ENCODE data around the gene CD68. TPM values are rescaled to one million over a fixed set of nuclear protein-coding genes. Genes with fewer than 3 reads are reported as not detected.

CD68 gene
- polyA plus RNA-seq (2012; ENCODE audit: insufficient read length, low read depth) = 56.0 TPM

- TF ChIP-seq POLR2AphosphoS5 (IDR thresholded peaks at IDR 0.05; ENCODE audit: low read depth, low read length) = peak; percentile 100
- peak; percentile 30; the same call in 1 of the 2 replicates for TF ChIP-seq TAF1 (IDR thresholded peaks at IDR 0.05; ENCODE audit: borderline replicate concordance, insufficient read depth, low read length)
- TF ChIP-seq SIN3A (IDR thresholded peaks at IDR 0.05; ENCODE audit: borderline replicate concordance, insufficient read depth, low read length) = peak; percentile 100
- TF ChIP-seq FOXP2 (optimal IDR thresholded peaks at IDR 0.05; ENCODE audit: borderline replicate concordance, extremely low read depth, extremely low read length, insufficient read depth) = peak; percentile 92
- TF ChIP-seq REST (IDR thresholded peaks at IDR 0.05; ENCODE audit: insufficient read depth in 1 of 2, low read depth in 2 of 2, low read length in 2 of 2) = peak in 1 of 2 experiments; percentile 40; a peak in 2 of 4 replicates
These were observed at the start of gene CD68 for GRCh38 chr17:7579001-7579833. CD68 (plus strand) TSS chr17:7579638; CDS start chr17:7579678, 40 bp downstream.

DNA sequence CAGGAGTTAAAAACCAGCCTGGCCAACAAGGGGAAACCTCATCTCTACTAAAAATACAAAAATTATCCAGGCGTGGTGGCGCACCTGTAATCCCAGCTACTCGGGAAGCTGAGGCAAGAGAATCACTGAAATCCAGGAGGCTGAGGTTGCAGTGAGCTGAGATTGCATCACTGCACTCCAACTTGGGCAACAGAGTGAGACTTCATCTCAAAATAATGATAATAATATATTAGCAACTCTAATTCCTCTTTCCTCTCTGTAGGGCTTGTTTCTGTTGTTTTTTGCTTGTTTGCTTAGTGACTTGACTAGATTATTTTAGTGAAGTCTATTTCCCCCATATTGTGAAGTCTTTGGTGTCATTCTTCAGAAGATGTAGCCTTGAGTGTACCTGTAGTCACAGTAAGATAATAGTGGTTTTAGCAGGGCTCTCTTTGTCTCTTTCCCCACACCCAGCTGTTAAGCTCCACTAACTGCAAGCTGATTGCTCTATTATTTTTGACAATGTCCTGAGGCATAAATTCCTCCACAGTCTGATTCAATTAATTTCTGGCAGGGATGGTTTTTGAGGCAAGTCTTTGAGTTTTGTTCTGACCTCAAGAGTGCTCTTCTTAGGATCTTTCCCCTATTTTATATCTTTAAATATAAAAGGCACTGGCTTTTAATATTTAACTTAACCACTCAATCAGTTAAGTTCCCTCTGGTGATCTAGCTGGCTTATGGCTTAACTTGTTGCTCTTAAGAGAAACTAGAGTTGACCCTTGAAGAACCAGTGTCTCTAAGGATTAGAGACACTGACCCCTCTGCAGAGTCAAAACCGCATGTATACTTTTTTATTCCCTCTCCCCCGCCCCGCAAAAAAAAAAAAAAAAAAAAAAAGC lies 49.2 kb upstream of the CD68 start:
- TF ChIP-seq REST (IDR thresholded peaks at IDR 0.05; ENCODE audit: insufficient read depth in 1 of 2, low read depth in 2 of 2, low read length in 2 of 2) (no peak), FOXP2 (optimal IDR thresholded peaks at IDR 0.05; ENCODE audit: borderline replicate concordance, extremely low read depth, extremely low read length, insufficient read depth) (no peak)

DNA sequence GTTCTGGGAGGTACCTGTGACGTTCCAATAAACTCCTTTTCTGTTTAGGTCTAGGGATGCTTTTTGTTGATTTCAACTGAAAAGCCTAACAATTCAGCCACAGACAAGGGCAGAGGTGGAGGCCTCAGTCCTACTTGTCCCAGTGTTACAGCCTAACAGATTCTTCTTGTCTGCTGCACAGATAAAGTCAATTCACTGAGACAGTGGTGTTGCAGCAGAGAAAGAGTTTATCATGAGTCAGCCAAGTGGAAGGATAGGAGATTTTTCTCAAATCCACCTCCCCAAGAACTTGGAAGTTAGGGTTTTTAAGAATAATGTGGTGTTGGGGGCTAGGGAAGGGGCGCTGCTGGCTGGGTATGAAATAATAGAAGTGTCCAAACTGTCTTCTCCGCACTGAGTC lies 41.4 kb upstream of the CD68 start:
- TF ChIP-seq POLR2AphosphoS5 (IDR thresholded peaks at IDR 0.05; ENCODE audit: low read depth, low read length) (no peak), SIN3A (IDR thresholded peaks at IDR 0.05; ENCODE audit: borderline replicate concordance, insufficient read depth, low read length) (no peak), TAF1 (IDR thresholded peaks at IDR 0.05; ENCODE audit: borderline replicate concordance, insufficient read depth, low read length) (no peak), REST (IDR thresholded peaks at IDR 0.05; ENCODE audit: insufficient read depth in 1 of 2, low read depth in 2 of 2, low read length in 2 of 2) (no peak), FOXP2 (optimal IDR thresholded peaks at IDR 0.05; ENCODE audit: borderline replicate concordance, extremely low read depth, extremely low read length, insufficient read depth) (no peak)

GRCh38 chr17:7538891-7539545 lies 40.4 kb upstream of the CD68 start:
- TF ChIP-seq POLR2AphosphoS5 (IDR thresholded peaks at IDR 0.05; ENCODE audit: low read depth, low read length) (no peak), REST (IDR thresholded peaks at IDR 0.05; ENCODE audit: insufficient read depth in 1 of 2, low read depth in 2 of 2, low read length in 2 of 2) (no peak), SIN3A (IDR thresholded peaks at IDR 0.05; ENCODE audit: borderline replicate concordance, insufficient read depth, low read length) (no peak), TAF1 (IDR thresholded peaks at IDR 0.05; ENCODE audit: borderline replicate concordance, insufficient read depth, low read length) (no peak), FOXP2 (optimal IDR thresholded peaks at IDR 0.05; ENCODE audit: borderline replicate concordance, extremely low read depth, extremely low read length, insufficient read depth) (no peak)

Measured in PFSK-1 (cell line).